ENCODE results near the gene SORBS1.

- TF ChIP-seq CTCF (IDR thresholded peaks at IDR 0.05; ENCODE audit: insufficient read depth, low read length) (peak; percentile 96), POLR2AphosphoS5 (IDR thresholded peaks at IDR 0.05; ENCODE audit: low read depth) (no peak)
Measured at GRCh38 chr10:95445837-95446486, 115.2 kb downstream of the SORBS1 start.
